ENCODE measurements around the gene BHLHE23.

The BHLHE23 gene

GRCh38 chr20:63003546-63003945 lies 3.2 kb downstream of the BHLHE23 start:
- DNase-seq (ENCODE audit: low read depth) = no peak
- H3K9ac ChIP-seq (ENCODE audit: low read length) = no peak overlapping the region

GRCh38 chr20:63002511-63002910 lies 4.3 kb downstream of the BHLHE23 start:
- no peak overlapping the region for H3K4me3 ChIP-seq (ENCODE audit: low read length)
- no peak overlapping the region for H3K9ac ChIP-seq (ENCODE audit: low read length)
- H3K4me1 ChIP-seq (ENCODE audit: control insufficient read depth, insufficient read depth, low read length) = no peaks in the 10 kb centered on the region
- no peaks in the 10 kb centered on the region for H3K36me3 ChIP-seq (ENCODE audit: control insufficient read depth, insufficient read depth, low read length, severe bottlenecking)
- H3K9me3 ChIP-seq (ENCODE audit: control insufficient read depth, low read length) = peaks cover 8% of the 10 kb centered on the region
- DNase-seq (ENCODE audit: low read depth) = no peak
- peaks cover 70% of the 10 kb centered on the region for H3K27me3 ChIP-seq (replicated peaks; ENCODE audit: control insufficient read depth, insufficient read depth, low read length)

More at GRCh38 chr20:63003546-63003945, 3.2 kb downstream of the BHLHE23 start:
- Histone ChIP-seq H3K9me3 (ENCODE audit: control insufficient read depth, low read length) (peaks cover 8% of the 10 kb centered on the region), H3K4me1 (ENCODE audit: control insufficient read depth, insufficient read depth, low read length) (no peaks in the 10 kb centered on the region), H3K36me3 (ENCODE audit: control insufficient read depth, insufficient read depth, low read length, severe bottlenecking) (no peaks in the 10 kb centered on the region), H3K27me3 (replicated peaks; ENCODE audit: control insufficient read depth, insufficient read depth, low read length) (peaks cover 70% of the 10 kb centered on the region), H3K4me3 (ENCODE audit: low read length) (no peak overlapping the region)

GRCh38 chr20:63000958-63001357 lies 5.8 kb downstream of the BHLHE23 start:
- Histone ChIP-seq H3K9me3 (ENCODE audit: control insufficient read depth, low read length) (peaks cover 8% of the 10 kb centered on the region), H3K36me3 (ENCODE audit: control insufficient read depth, insufficient read depth, low read length, severe bottlenecking) (no peaks in the 10 kb centered on the region), H3K9ac (ENCODE audit: low read length) (no peak overlapping the region), H3K27me3 (replicated peaks; ENCODE audit: control insufficient read depth, insufficient read depth, low read length) (peaks cover 79% of the 10 kb centered on the region), H3K4me3 (ENCODE audit: low read length) (no peak overlapping the region), H3K4me1 (ENCODE audit: control insufficient read depth, insufficient read depth, low read length) (no peaks in the 10 kb centered on the region)
- DNase-seq (ENCODE audit: low read depth) = no peak

- Histone ChIP-seq H3K4me1 (ENCODE audit: control insufficient read depth, insufficient read depth, low read length) (no peaks in the 10 kb centered on the region), H3K4me3 (ENCODE audit: low read length) (no peak overlapping the region), H3K36me3 (ENCODE audit: control insufficient read depth, insufficient read depth, low read length, severe bottlenecking) (no peaks in the 10 kb centered on the region), H3K9me3 (ENCODE audit: control insufficient read depth, low read length) (peaks cover 8% of the 10 kb centered on the region), H3K9ac (ENCODE audit: low read length) (no peak overlapping the region), H3K27me3 (replicated peaks; ENCODE audit: control insufficient read depth, insufficient read depth, low read length) (peaks cover 88% of the 10 kb centered on the region)
- DNase-seq (ENCODE audit: low read depth) = no peak
Measured at GRCh38 chr20:63000036-63000435, 6.7 kb downstream of the BHLHE23 start.

- no peaks in the 10 kb centered on the region for H3K4me1 ChIP-seq (ENCODE audit: control insufficient read depth, insufficient read depth, low read length)
- DNase-seq (ENCODE audit: low read depth) = no peak
- peaks cover 89% of the 10 kb centered on the region for H3K27me3 ChIP-seq (replicated peaks; ENCODE audit: control insufficient read depth, insufficient read depth, low read length)
- no peak overlapping the region for H3K4me3 ChIP-seq (ENCODE audit: low read length)
- peaks cover 8% of the 10 kb centered on the region for H3K9me3 ChIP-seq (ENCODE audit: control insufficient read depth, low read length)
- H3K36me3 ChIP-seq (ENCODE audit: control insufficient read depth, insufficient read depth, low read length, severe bottlenecking) = no peaks in the 10 kb centered on the region
- H3K9ac ChIP-seq (ENCODE audit: low read length) = no peak overlapping the region
Measured at GRCh38 chr20:62999580-62999979, 7.2 kb downstream of the BHLHE23 start.

- no peak overlapping the region for H3K4me3 ChIP-seq (ENCODE audit: low read length)
- no peaks in the 10 kb centered on the region for H3K4me1 ChIP-seq (ENCODE audit: control insufficient read depth, insufficient read depth, low read length)
- peaks cover 8% of the 10 kb centered on the region for H3K9me3 ChIP-seq (ENCODE audit: control insufficient read depth, low read length)
- no peak overlapping the region for H3K9ac ChIP-seq (ENCODE audit: low read length)
- H3K27me3 ChIP-seq (replicated peaks; ENCODE audit: control insufficient read depth, insufficient read depth, low read length) = peaks cover 87% of the 10 kb centered on the region
- no peaks in the 10 kb centered on the region for H3K36me3 ChIP-seq (ENCODE audit: control insufficient read depth, insufficient read depth, low read length, severe bottlenecking)
- no peak for DNase-seq (ENCODE audit: low read depth)
Measured at GRCh38 chr20:62998449-62998848, 8.3 kb downstream of the BHLHE23 start.

GRCh38 chr20:62997417-62998035 lies 9.2 kb downstream of the BHLHE23 start:
- H3K27me3 ChIP-seq (replicated peaks; ENCODE audit: control insufficient read depth, insufficient read depth, low read length) = peaks cover 84% of the 10 kb centered on the region
- no peaks in the 10 kb centered on the region for H3K4me1 ChIP-seq (ENCODE audit: control insufficient read depth, insufficient read depth, low read length)
- H3K36me3 ChIP-seq (ENCODE audit: control insufficient read depth, insufficient read depth, low read length, severe bottlenecking) = no peaks in the 10 kb centered on the region
- H3K4me3 ChIP-seq (ENCODE audit: low read length) = no peak overlapping the region
- peaks cover 8% of the 10 kb centered on the region for H3K9me3 ChIP-seq (ENCODE audit: control insufficient read depth, low read length)
- DNase-seq (ENCODE audit: low read depth) = no peak
- no peak overlapping the region for H3K9ac ChIP-seq (ENCODE audit: low read length)

- Histone ChIP-seq H3K4me1 (ENCODE audit: control insufficient read depth, insufficient read depth, low read length) (no peaks in the 10 kb centered on the region), H3K4me3 (ENCODE audit: low read length) (no peak overlapping the region), H3K27me3 (replicated peaks; ENCODE audit: control insufficient read depth, insufficient read depth, low read length) (peaks cover 86% of the 10 kb centered on the region), H3K9ac (ENCODE audit: low read length) (no peak overlapping the region), H3K36me3 (ENCODE audit: control insufficient read depth, insufficient read depth, low read length, severe bottlenecking) (no peaks in the 10 kb centered on the region), H3K9me3 (ENCODE audit: control insufficient read depth, low read length) (peaks cover 8% of the 10 kb centered on the region)
- DNase-seq (ENCODE audit: low read depth) = no peak
Measured at GRCh38 chr20:62996596-62996982, 10.2 kb downstream of the BHLHE23 start.

- DNase-seq (ENCODE audit: low read depth) = no peak
- Histone ChIP-seq H3K9me3 (ENCODE audit: control insufficient read depth, low read length) (peaks cover 8% of the 10 kb centered on the region), H3K4me1 (ENCODE audit: control insufficient read depth, insufficient read depth, low read length) (no peaks in the 10 kb centered on the region), H3K4me3 (ENCODE audit: low read length) (no peak overlapping the region), H3K36me3 (ENCODE audit: control insufficient read depth, insufficient read depth, low read length, severe bottlenecking) (no peaks in the 10 kb centered on the region), H3K27me3 (replicated peaks; ENCODE audit: control insufficient read depth, insufficient read depth, low read length) (peaks cover 87% of the 10 kb centered on the region), H3K9ac (ENCODE audit: low read length) (no peak overlapping the region)
Measured at GRCh38 chr20:62995898-62996595, 10.7 kb downstream of the BHLHE23 start.

- Histone ChIP-seq H3K9me3 (ENCODE audit: control insufficient read depth, low read length) (peaks cover 8% of the 10 kb centered on the region), H3K36me3 (ENCODE audit: control insufficient read depth, insufficient read depth, low read length, severe bottlenecking) (no peaks in the 10 kb centered on the region), H3K9ac (ENCODE audit: low read length) (no peak overlapping the region), H3K4me1 (ENCODE audit: control insufficient read depth, insufficient read depth, low read length) (no peaks in the 10 kb centered on the region), H3K4me3 (ENCODE audit: low read length) (no peak overlapping the region), H3K27me3 (replicated peaks; ENCODE audit: control insufficient read depth, insufficient read depth, low read length) (peaks cover 87% of the 10 kb centered on the region)
- DNase-seq (ENCODE audit: low read depth) = no peak
Measured at GRCh38 chr20:62995481-62995880, 11.3 kb downstream of the BHLHE23 start.

GRCh38 chr20:62994869-62995281 lies 11.9 kb downstream of the BHLHE23 start:
- Histone ChIP-seq H3K4me1 (ENCODE audit: control insufficient read depth, insufficient read depth, low read length) (no peaks in the 10 kb centered on the region), H3K9ac (ENCODE audit: low read length) (no peak overlapping the region), H3K27me3 (replicated peaks; ENCODE audit: control insufficient read depth, insufficient read depth, low read length) (peaks cover 85% of the 10 kb centered on the region), H3K4me3 (ENCODE audit: low read length) (no peak overlapping the region), H3K36me3 (ENCODE audit: control insufficient read depth, insufficient read depth, low read length, severe bottlenecking) (no peaks in the 10 kb centered on the region), H3K9me3 (ENCODE audit: control insufficient read depth, low read length) (peaks cover 8% of the 10 kb centered on the region)
- no peak for DNase-seq (ENCODE audit: low read depth)
